Left lung (tissue), 10 donors: ENCODE data around the gene TIMP1. TPM values are rescaled to one million over a fixed set of nuclear protein-coding genes. Genes with fewer than 3 reads are reported as not detected.

Source experiments
- ATAC-seq: fragments of 200-7000 bp; cut with Tn5 transposase; one replicate; pipeline ENCODE4 v1.9.1; 2020; ENCODE audit warnings: moderate library complexity
- DNase-seq, 4 donors: peaks; one replicate each; pipeline ENCODE4 v3.0.0-alpha.2; 2013 to 2020
- H3K27ac ChIP-seq, 2 donors: fragments of 200-600 bp; sonication (generic) in 1 of 2; one replicate each; pipeline versions ENCODE4 v1.5.0 to v1.8.0; 2020 to 2021
- H3K27me3 ChIP-seq, 2 donors: fragments of 200-600 bp; sonication (generic) in 1 of 2; one replicate each; pipeline versions ENCODE4 v1.5.0 to v1.8.0; 2020 to 2021
- H3K36me3 ChIP-seq, 2 donors: fragments of 200-600 bp; sonication (generic) in 1 of 2; one replicate each; pipeline versions ENCODE4 v1.5.0 to v1.8.0; 2020 to 2021
- H3K4me1 ChIP-seq, 2 donors: fragments of 200-600 bp; one replicate each; pipeline ENCODE4 v1.8.0; 2021
- H3K4me3 ChIP-seq, 2 donors: fragments of 200-600 bp; sonication (generic) in 1 of 2; one replicate each; pipeline versions ENCODE4 v1.5.0 to v1.8.0; 2020 to 2021; ENCODE audit warnings: mild to moderate bottlenecking in 1 of 2
- H3K9me3 ChIP-seq, 2 donors: fragments of 200-600 bp; sonication (generic) in 1 of 2; one replicate each; pipeline versions ENCODE4 v1.5.0 to v1.8.0; 2020 to 2021
- intact Hi-C, 2 donors: fragments of 100-400 bp; cut with DNase I; formaldehyde crosslinking; loops; one replicate each; pipeline versions ENCODE4 v1.11.2 to v1.14.2; 2022
- polyA plus RNA-seq, 6 donors: library from polyadenylated mRNA; unstranded; fragments of 120-200 nt; gene quantifications; one replicate each; pipeline ENCODE4 v1.2.1, GENCODE V29; 2013; ENCODE audit not compliant: insufficient read length in 6 of 6
- total RNA-seq, 2 donors: library from RNA; stranded (reverse); fragmentation: NEBNext Ultra II Directional; extraction: Animal tissue kit (Norgen Biotek cat#: 25700); gene quantifications; one replicate each; pipeline ENCODE4 v1.2.1, GENCODE V29; 2021
- TF ChIP-seq, protein P1 (sequence below), 2 donors: fragments of 200-600 bp; sonication (generic) in 1 of 2; IDR thresholded peaks; one replicate each; pipeline versions ENCODE4 v1.5.0 to v1.8.0; 2021; ENCODE audit warnings: antibody characterized with exemption in 2 of 2
- donor health status: DM: no; HTN: yes; CAD: no.
- donor health status: DM: no; HTN: no; CAD: no.

Gene TIMP1
- total and polyA plus RNA-seq, 8 donors = 107 to 2,737 (median 124) TPM

GRCh38 chrX:47611489-47611888 is 29.3 kb downstream of the TIMP1 start:
- ATAC-seq (no peak), DNase-seq (no peak)
- Histone ChIP-seq H3K27ac (no peak overlapping the region), H3K27me3 (no peaks in the 10 kb centered on the region), H3K4me3 (no peak overlapping the region), H3K36me3 (no peaks in the 10 kb centered on the region), H3K9me3 (no peaks in the 10 kb centered on the region), H3K4me1 (peaks cover 0 to 4% of the 10 kb centered on the region in 2 donors)
- intact Hi-C loops = no loop called here
- TF ChIP-seq, protein P1, sequence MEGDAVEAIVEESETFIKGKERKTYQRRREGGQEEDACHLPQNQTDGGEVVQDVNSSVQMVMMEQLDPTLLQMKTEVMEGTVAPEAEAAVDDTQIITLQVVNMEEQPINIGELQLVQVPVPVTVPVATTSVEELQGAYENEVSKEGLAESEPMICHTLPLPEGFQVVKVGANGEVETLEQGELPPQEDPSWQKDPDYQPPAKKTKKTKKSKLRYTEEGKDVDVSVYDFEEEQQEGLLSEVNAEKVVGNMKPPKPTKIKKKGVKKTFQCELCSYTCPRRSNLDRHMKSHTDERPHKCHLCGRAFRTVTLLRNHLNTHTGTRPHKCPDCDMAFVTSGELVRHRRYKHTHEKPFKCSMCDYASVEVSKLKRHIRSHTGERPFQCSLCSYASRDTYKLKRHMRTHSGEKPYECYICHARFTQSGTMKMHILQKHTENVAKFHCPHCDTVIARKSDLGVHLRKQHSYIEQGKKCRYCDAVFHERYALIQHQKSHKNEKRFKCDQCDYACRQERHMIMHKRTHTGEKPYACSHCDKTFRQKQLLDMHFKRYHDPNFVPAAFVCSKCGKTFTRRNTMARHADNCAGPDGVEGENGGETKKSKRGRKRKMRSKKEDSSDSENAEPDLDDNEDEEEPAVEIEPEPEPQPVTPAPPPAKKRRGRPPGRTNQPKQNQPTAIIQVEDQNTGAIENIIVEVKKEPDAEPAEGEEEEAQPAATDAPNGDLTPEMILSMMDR (IDR thresholded peaks at IDR 0.05) = no peak

DNA sequence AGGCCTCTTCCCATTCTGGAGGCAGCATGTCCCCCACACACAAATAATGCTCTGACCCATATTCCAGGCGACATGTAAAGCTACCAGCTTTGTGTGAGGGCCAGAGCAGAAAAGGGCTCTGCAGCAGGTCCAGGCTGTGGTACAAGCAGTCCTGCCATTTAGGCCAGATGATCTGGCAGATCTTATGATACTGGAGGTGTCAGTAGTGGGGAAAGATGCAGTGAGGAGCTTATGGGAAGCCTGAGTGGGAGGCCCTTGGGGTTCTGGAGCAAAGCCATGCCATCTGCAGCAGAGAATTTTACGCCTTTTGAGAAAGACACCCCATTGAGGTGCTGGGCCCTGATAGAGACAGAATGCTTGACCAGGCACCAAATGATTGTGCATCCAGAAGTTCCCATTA is 29.7 kb downstream of the TIMP1 start:
- no peak overlapping the region for H3K27ac ChIP-seq
- H3K36me3 ChIP-seq = no peaks in the 10 kb centered on the region
- H3K4me1 ChIP-seq = peaks cover 0 to 4% of the 10 kb centered on the region in 2 donors
- DNase-seq = no peak
- H3K4me3 ChIP-seq = no peak overlapping the region
- no peaks in the 10 kb centered on the region for H3K9me3 ChIP-seq
- TF ChIP-seq, protein P1 (IDR thresholded peaks at IDR 0.05) = no peak
- ATAC-seq = no peak
- intact Hi-C loops = no loop called here
- no peaks in the 10 kb centered on the region for H3K27me3 ChIP-seq

DNA sequence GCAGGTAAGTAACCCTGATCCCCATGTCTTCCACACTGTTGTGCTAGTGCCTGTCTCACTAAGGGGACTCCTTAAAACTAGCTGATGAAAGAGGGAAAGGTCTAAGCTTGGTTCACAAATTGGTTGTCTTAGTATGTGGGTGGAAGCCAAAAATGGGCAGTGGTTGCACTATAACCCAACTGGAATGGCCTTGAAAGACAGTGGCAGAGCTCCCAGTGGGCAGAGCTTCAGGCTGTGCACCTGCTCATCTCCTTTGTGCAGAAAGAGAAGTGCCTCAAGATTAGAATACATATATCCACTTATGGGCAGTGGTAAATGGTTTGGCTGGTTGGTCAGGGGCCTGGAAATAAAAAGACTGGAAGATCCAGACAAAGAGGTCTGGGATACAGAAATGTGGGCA is 30.2 kb downstream of the TIMP1 start:
- H3K27me3 ChIP-seq = no peaks in the 10 kb centered on the region
- H3K4me3 ChIP-seq = no peak overlapping the region
- H3K36me3 ChIP-seq = no peaks in the 10 kb centered on the region
- no peak overlapping the region for H3K27ac ChIP-seq
- peaks cover 0 to 4% of the 10 kb centered on the region in 2 donors for H3K4me1 ChIP-seq
- ATAC-seq (no peak), DNase-seq (no peak)
- H3K9me3 ChIP-seq = no peaks in the 10 kb centered on the region
- intact Hi-C loops = no loop called here
- TF ChIP-seq, protein P1 (IDR thresholded peaks at IDR 0.05) = no peak

- TF ChIP-seq, protein P1 (IDR thresholded peaks at IDR 0.05) = no peak
- DNase-seq (no peak), ATAC-seq (no peak)
- Histone ChIP-seq H3K9me3 (no peaks in the 10 kb centered on the region), H3K27me3 (no peaks in the 10 kb centered on the region), H3K4me3 (no peak overlapping the region), H3K27ac (no peak overlapping the region), H3K36me3 (no peaks in the 10 kb centered on the region), H3K4me1 (peaks cover 0 to 4% of the 10 kb centered on the region in 2 donors)
- intact Hi-C loops = no loop called here
These were observed 30.8 kb downstream of the TIMP1 start for GRCh38 chrX:47613082-47613481.

GRCh38 chrX:47614618-47615017 is 32.4 kb downstream of the TIMP1 start:
- intact Hi-C loops = no loop called here
- DNase-seq (no peak), ATAC-seq (no peak)
- Histone ChIP-seq H3K27ac (no peak overlapping the region), H3K4me3 (no peak overlapping the region), H3K36me3 (no peaks in the 10 kb centered on the region), H3K9me3 (no peaks in the 10 kb centered on the region), H3K4me1 (peaks cover 0 to under 1% of the 10 kb centered on the region in 2 donors), H3K27me3 (peaks cover 0 to 10% of the 10 kb centered on the region in 2 donors)
- TF ChIP-seq, protein P1 (IDR thresholded peaks at IDR 0.05) = no peak
